Naive thymus-derived CD8-positive, alpha-beta T cell (primary cell): Measurements from ENCODE around the gene C5AR2. TPM values are rescaled to one million over a fixed set of nuclear protein-coding genes. Genes with fewer than 3 reads are reported as not detected.

Experiments
- polyA plus RNA-seq, 3 donors: library from polyadenylated mRNA; unstranded; fragments of 300-500 nt; fragmentation: Illumina TruSeq; gene quantifications; one replicate each; pipeline ENCODE4 v1.2.3, GENCODE V29; 2021
- total RNA-seq, 8 experiments: library from RNA in 2 of 8; stranded (reverse) in 2 of 8; gene quantifications; one replicate each; pipeline ENCODE4 v1.2.3 and lab custom pipeline; 2021 to 2026

C5AR2 gene
- total and polyA plus RNA-seq, 5 experiments from 2014 or later, result 0.29 to 0.30 TPM; not detected in 3

Other genes starting within 250 kb of the C5AR2 start
- gene ZC3H4, start 218.4 kb upstream of the C5AR2 start, total RNA-seq, result 10 to 100 TPM; 73.4 to 76.3 TPM
- 1 to 10 TPM in 2 of 3 donors, under 1 TPM in 1; 0.86 to 2.4 (median 2.0) TPM for gene ZC3H4, start 218.4 kb upstream of the C5AR2 start, polyA plus RNA-seq
- 10 to 100 TPM; 44.5 to 45.6 TPM for gene SAE1, start 201.3 kb upstream of the C5AR2 start, total RNA-seq
- 100 to 1,000 TPM; 158 to 174 (median 159) TPM for gene SAE1, start 201.3 kb upstream of the C5AR2 start, polyA plus RNA-seq
- gene BBC3, start 101.0 kb upstream of the C5AR2 start, total RNA-seq, result 10 to 100 TPM; 37.0 to 37.4 TPM
- gene BBC3, start 101.0 kb upstream of the C5AR2 start, polyA plus RNA-seq, result 10 to 100 TPM in 1 of 3 donors, 1 to 10 TPM in 2; 7.2 to 13.0 (median 7.3) TPM
- 10 to 100 TPM; 53.0 to 53.1 TPM for gene CCDC9, start 75.7 kb upstream of the C5AR2 start, total RNA-seq
- 10 to 100 TPM in 1 of 3 donors, 1 to 10 TPM in 2; 5.0 to 10.8 (median 7.1) TPM for gene CCDC9, start 75.7 kb upstream of the C5AR2 start, polyA plus RNA-seq
- gene INAFM1, start 57.3 kb upstream of the C5AR2 start, total RNA-seq, result 10 to 100 TPM; 17.6 to 19.7 TPM
- 1 to 10 TPM; 2.4 to 5.3 (median 3.4) TPM for gene INAFM1, start 57.3 kb upstream of the C5AR2 start, polyA plus RNA-seq
- gene C5AR1, start 22.3 kb upstream of the C5AR2 start, total RNA-seq, result 1 to 10 TPM; 2.6 TPM
- under 1 TPM in 1 of 3 donors, not detected in 2; 0.15 TPM for gene C5AR1, start 22.3 kb upstream of the C5AR2 start, polyA plus RNA-seq
- 10 to 100 TPM; 28.9 to 29.6 TPM for gene DHX34, start 17.1 kb downstream of the C5AR2 start, total RNA-seq
- 1 to 10 TPM; 3.1 to 9.7 (median 5.2) TPM for gene DHX34, start 17.1 kb downstream of the C5AR2 start, polyA plus RNA-seq
- gene MEIS3, start 87.4 kb downstream of the C5AR2 start, total RNA-seq, result not detected
- gene MEIS3, start 87.4 kb downstream of the C5AR2 start, polyA plus RNA-seq, result not detected
- gene SLC8A2, start 139.7 kb downstream of the C5AR2 start, total RNA-seq, result under 1 TPM in 1 of 2 experiments, not detected in 1; 0.42 TPM
- gene SLC8A2, start 139.7 kb downstream of the C5AR2 start, polyA plus RNA-seq, result under 1 TPM in 2 of 3 donors, not detected in 1; 0.02 to 0.12 TPM
- 1 to 10 TPM; 5.4 to 7.1 TPM for gene KPTN, start 152.0 kb downstream of the C5AR2 start, total RNA-seq
- gene KPTN, start 152.0 kb downstream of the C5AR2 start, polyA plus RNA-seq, result 1 to 10 TPM; 5.8 to 8.0 (median 7.6) TPM
- 10 to 100 TPM; 85.3 to 92.3 TPM for gene NAPA, start 182.9 kb downstream of the C5AR2 start, total RNA-seq
- 100 to 1,000 TPM in 1 of 3 donors, 10 to 100 TPM in 2; 88.7 to 116 (median 89.6) TPM for gene NAPA, start 182.9 kb downstream of the C5AR2 start, polyA plus RNA-seq
- gene ZNF541, start 241.0 kb downstream of the C5AR2 start, total RNA-seq, result under 1 TPM; 0.85 to 0.86 TPM
- under 1 TPM in 1 of 3 donors, not detected in 2; 0.27 TPM for gene ZNF541, start 241.0 kb downstream of the C5AR2 start, polyA plus RNA-seq